ENCODE data around the gene KLK13. TPM values are rescaled to one million over a fixed set of nuclear protein-coding genes. Genes with fewer than 3 reads are reported as not detected.
A peak's percentile ranks its signal among the peaks of the same experiment; 100 is the strongest.

The KLK13 gene
- total RNA-seq, 1 donor from 2014 or later, result not detected

DNA sequence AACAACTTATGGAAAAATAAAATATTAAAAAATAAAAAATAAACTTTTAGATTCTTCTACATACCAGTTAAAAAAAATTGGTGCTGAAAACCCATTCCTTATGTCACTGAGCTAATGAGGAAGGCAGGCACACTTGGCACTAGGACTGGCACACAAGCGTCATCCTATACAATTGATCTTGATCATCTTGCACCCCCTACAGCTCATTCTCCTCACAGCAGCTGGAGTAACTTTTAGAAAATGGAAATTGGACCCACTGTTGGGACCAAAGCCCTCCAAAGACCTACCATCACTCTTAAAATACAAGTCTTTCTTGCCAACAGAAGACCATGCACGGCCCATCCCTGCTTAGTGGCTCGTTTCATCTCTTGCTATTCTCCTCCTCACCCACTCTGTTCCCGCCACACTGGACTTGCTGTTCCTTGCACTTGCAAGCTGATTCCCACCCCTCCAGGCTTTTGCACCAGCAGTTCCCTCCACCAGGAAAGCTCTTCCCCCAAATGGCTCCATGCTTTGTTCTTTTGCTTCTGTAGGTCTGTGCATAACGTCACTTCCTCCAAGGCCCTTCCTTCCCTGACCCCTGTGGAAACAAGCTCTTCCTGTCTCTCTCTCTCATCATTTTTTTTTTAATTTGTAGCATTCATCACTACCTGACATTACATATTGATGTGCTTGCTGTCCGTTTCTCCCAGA, 31.7 kb upstream of the KLK13 start:
- no peaks in the 10 kb centered on the region for H3K4me1 ChIP-seq
- TF ChIP-seq, protein P1, sequence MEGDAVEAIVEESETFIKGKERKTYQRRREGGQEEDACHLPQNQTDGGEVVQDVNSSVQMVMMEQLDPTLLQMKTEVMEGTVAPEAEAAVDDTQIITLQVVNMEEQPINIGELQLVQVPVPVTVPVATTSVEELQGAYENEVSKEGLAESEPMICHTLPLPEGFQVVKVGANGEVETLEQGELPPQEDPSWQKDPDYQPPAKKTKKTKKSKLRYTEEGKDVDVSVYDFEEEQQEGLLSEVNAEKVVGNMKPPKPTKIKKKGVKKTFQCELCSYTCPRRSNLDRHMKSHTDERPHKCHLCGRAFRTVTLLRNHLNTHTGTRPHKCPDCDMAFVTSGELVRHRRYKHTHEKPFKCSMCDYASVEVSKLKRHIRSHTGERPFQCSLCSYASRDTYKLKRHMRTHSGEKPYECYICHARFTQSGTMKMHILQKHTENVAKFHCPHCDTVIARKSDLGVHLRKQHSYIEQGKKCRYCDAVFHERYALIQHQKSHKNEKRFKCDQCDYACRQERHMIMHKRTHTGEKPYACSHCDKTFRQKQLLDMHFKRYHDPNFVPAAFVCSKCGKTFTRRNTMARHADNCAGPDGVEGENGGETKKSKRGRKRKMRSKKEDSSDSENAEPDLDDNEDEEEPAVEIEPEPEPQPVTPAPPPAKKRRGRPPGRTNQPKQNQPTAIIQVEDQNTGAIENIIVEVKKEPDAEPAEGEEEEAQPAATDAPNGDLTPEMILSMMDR (IDR thresholded peaks at IDR 0.05), result no peak
- no peak overlapping the region for H3K4me3 ChIP-seq
- H3K9me3 ChIP-seq, result no peaks in the 10 kb centered on the region
- no peak overlapping the region for H3K27ac ChIP-seq
- DNase-seq (ENCODE audit: low spot score in 2 of 2), result no peak
- H3K27me3 ChIP-seq, result no peaks in the 10 kb centered on the region
- peaks cover 7 to 16% of the 10 kb centered on the region in 2 donors for H3K36me3 ChIP-seq
- intact Hi-C loops (cut with DNase I), result no loop called here

GRCh38 chr19:51094696-51095279, 29.9 kb upstream of the KLK13 start:
- DNase-seq (ENCODE audit: low spot score in 2 of 2), result no peak
- H3K27ac ChIP-seq, result no peak overlapping the region
- TF ChIP-seq, protein P1 (IDR thresholded peaks at IDR 0.05), result peak in 2 of 3 experiments; percentile 38 to 44
- peaks cover 1 to 16% of the 10 kb centered on the region in 2 donors for H3K36me3 ChIP-seq
- no peaks in the 10 kb centered on the region for H3K27me3 ChIP-seq
- no peaks in the 10 kb centered on the region for H3K9me3 ChIP-seq
- H3K4me3 ChIP-seq, result no peak overlapping the region
- intact Hi-C loops (cut with DNase I), result no loop called here
- no peaks in the 10 kb centered on the region for H3K4me1 ChIP-seq

DNA sequence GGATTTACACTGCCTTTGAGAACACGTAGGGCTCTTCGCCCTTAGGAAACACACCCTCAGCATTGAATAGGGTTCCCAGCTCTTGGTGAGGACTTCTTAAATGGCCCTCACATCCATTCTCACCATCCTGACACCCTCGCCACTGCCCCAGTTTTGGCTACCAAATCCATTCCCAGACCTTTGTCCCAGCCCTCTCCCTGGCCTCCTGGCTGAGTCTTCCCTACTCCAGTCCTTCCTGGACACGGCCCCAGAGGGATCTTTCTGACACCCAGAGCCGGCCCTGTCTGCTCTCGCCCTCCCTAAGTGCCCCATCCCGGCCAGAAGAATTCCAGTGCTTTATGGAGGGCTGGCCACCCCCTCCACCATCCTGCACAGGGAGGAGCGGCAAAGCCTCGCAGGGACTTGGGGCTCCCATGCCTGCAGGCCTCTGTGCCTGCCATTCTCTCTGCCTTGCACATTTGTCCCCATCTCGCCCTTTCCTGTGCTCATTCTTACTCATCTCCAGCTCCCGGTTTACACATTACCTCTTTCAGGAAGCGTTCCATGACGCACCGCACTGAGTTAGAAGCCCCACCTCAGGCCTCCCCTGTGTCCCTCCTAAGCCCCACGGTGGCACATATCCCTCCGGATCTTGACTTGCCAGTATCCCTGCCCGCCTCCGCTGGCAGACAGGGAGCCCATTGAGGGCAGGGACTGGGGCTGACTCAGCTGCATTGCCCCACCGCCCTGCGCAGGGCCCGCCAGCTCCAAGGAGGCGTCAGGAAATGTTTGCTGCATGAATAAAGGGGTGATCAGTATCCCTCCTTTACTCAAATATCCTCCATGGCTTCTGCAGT, 28.8 kb upstream of the KLK13 start:
- Histone ChIP-seq H3K9me3 (no peaks in the 10 kb centered on the region), H3K36me3 (peaks cover 0 to 9% of the 10 kb centered on the region in 2 donors)
- DNase-seq (ENCODE audit: low spot score in 2 of 2), result no peak

DNA sequence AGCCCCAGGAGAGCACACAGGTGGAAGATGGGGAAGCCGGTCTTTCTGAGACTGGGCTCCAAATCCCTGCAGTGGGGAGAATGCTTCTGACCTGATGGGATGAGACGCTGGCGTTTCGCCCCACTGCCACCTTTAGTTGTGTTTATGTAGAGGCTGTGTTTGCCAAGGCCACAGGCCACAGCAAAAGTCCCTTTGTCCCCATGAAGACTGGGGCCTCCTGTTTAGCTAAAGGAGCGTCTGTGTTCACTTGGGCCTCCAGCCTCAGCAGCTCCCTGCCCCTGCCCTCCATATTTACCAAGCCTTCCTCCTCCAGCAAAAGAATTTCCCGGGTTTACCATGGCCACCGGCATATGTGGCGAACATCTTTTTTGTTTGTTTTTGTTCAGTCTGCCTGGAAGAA, 28.2 kb upstream of the KLK13 start:
- intact Hi-C loops (cut with DNase I), result no loop called here
- no peak for DNase-seq (ENCODE audit: low spot score in 2 of 2)

More for the DNA sequence above, 28.8 kb upstream of the KLK13 start:
- TF ChIP-seq, protein P1 (IDR thresholded peaks at IDR 0.05), result no peak
- no peaks in the 10 kb centered on the region for H3K27me3 ChIP-seq
- H3K27ac ChIP-seq, result no peak overlapping the region
- H3K4me1 ChIP-seq, result no peaks in the 10 kb centered on the region
- no peak overlapping the region for H3K4me3 ChIP-seq
- intact Hi-C loops (cut with DNase I), result no loop called here

More for the DNA sequence above, 28.2 kb upstream of the KLK13 start:
- H3K4me3 ChIP-seq, result no peak overlapping the region
- TF ChIP-seq, protein P1 (IDR thresholded peaks at IDR 0.05), result no peak
- peaks cover 0 to 5% of the 10 kb centered on the region in 2 donors for H3K36me3 ChIP-seq
- H3K9me3 ChIP-seq, result no peaks in the 10 kb centered on the region
- H3K27ac ChIP-seq, result no peak overlapping the region
- no peaks in the 10 kb centered on the region for H3K4me1 ChIP-seq
- H3K27me3 ChIP-seq, result no peaks in the 10 kb centered on the region

All from ascending aorta (tissue), 2 donors.